ENCODE measurements around the gene RARB. TPM values are rescaled to one million over a fixed set of nuclear protein-coding genes. Genes with fewer than 3 reads are reported as not detected.
A peak's percentile ranks its signal among the peaks of the same experiment; 100 is the strongest.

The RARB gene
- total RNA-seq, 1 donor from 2014 or later = 0.26 TPM

DNA sequence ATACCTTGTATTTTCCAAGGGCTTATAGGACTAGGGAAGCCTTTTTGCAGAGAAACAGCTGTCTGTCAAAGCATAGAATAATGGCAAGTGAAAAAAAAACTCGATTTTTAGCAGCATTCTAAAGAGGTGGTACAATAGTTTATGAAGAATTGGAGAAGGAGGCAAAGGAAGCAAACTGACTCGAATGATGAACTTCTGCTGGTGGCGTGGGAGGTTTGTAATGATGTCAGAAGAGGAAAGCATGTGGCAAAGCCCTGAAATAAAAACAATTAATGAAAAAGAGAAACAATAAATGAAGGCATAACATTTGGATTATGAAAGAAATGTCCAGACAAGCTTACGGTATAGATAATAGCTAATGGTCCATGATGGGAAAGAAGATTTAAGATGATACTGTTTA is 77.5 kb downstream of the RARB start:
- DNase-seq (ENCODE audit: low read depth) = no peak
- Histone ChIP-seq H3K4me3 (ENCODE audit: low read depth, low read length) (no peak overlapping the region), H3K27me3 (ENCODE audit: control insufficient read depth, insufficient read depth, low read length) (no peaks in the 10 kb centered on the region), H3K36me3 (ENCODE audit: control insufficient read depth, insufficient read depth, low read length) (no peaks in the 10 kb centered on the region)
- TF ChIP-seq, protein P1, sequence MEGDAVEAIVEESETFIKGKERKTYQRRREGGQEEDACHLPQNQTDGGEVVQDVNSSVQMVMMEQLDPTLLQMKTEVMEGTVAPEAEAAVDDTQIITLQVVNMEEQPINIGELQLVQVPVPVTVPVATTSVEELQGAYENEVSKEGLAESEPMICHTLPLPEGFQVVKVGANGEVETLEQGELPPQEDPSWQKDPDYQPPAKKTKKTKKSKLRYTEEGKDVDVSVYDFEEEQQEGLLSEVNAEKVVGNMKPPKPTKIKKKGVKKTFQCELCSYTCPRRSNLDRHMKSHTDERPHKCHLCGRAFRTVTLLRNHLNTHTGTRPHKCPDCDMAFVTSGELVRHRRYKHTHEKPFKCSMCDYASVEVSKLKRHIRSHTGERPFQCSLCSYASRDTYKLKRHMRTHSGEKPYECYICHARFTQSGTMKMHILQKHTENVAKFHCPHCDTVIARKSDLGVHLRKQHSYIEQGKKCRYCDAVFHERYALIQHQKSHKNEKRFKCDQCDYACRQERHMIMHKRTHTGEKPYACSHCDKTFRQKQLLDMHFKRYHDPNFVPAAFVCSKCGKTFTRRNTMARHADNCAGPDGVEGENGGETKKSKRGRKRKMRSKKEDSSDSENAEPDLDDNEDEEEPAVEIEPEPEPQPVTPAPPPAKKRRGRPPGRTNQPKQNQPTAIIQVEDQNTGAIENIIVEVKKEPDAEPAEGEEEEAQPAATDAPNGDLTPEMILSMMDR (IDR thresholded peaks at IDR 0.05; ENCODE audit: insufficient read depth, low read length, severe bottlenecking) = no peak
- no peak for FAIRE-seq

DNA sequence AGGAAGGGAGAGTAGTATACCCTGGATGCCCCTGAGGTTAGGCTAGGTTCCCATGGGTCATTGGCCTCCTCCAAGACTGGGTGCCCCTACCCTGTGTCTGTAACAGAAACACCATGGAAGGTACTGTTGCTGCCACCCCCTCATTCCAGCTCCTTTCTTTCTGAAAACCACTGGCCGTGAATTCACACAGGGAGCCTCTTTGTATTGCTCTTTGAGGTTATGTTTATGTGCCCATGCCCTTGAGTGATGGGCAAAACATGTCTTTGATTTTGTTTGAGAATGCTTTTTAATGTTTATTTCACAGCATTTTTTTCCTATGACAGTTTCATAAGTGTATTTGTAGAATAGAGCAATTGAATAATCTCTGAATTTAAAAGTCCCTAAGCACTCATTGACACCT is 79.7 kb downstream of the RARB start:
- TF ChIP-seq, protein P1 (IDR thresholded peaks at IDR 0.05; ENCODE audit: insufficient read depth, low read length, severe bottlenecking) = no peak
- Histone ChIP-seq H3K36me3 (ENCODE audit: control insufficient read depth, insufficient read depth, low read length) (no peaks in the 10 kb centered on the region), H3K27me3 (ENCODE audit: control insufficient read depth, insufficient read depth, low read length) (no peaks in the 10 kb centered on the region), H3K4me3 (ENCODE audit: low read depth, low read length) (no peak overlapping the region)
- FAIRE-seq (no peak), DNase-seq (ENCODE audit: low read depth) (no peak)

DNA sequence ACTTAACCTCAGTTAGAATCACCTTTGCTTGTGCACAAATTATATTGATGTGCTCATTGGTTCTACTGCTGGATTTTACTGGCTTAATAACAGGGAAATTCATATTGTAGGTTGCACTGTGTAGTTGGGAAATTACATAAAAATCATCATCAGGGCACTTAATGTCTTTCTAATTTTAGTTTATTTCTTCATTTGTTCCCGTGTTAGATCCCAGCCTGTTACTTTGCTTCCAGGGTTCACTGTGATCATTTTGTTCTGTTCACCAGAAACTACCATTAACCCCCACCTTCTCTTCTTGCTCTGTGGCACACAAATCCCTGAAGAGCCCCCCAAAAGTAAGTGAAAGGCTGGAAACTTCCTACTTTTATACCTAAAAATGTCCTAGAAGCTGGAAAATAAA is 80.4 kb downstream of the RARB start:
- Histone ChIP-seq H3K27me3 (ENCODE audit: control insufficient read depth, insufficient read depth, low read length) (no peaks in the 10 kb centered on the region), H3K4me3 (ENCODE audit: low read depth, low read length) (no peak overlapping the region), H3K36me3 (ENCODE audit: control insufficient read depth, insufficient read depth, low read length) (no peaks in the 10 kb centered on the region)
- DNase-seq (ENCODE audit: low read depth) = no peak
- TF ChIP-seq, protein P1 (IDR thresholded peaks at IDR 0.05; ENCODE audit: insufficient read depth, low read length, severe bottlenecking) = no peak
- FAIRE-seq = no peak

DNA sequence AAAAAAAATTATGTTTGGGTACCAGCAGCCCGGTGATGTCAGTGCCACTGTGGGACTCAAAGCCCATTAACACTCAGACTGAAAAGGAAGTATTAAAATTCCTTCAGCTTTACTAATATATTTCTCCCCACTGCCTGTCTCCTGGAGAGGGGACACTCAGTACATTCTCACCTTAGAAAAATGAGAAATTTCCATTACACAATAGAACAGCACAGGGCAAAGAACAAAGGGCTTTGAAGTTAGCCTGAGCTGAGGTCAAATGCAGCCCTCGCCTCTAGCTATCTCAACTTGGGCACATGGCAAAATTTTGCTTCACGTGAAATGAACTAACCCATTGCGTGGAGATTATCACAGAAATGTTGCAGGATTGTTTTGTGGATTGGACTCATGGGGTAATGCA is 80.8 kb downstream of the RARB start:
- TF ChIP-seq, protein P1 (IDR thresholded peaks at IDR 0.05; ENCODE audit: insufficient read depth, low read length, severe bottlenecking) = no peak
- peak; percentile 32 for DNase-seq (ENCODE audit: low read depth)
- no peaks in the 10 kb centered on the region for H3K36me3 ChIP-seq (ENCODE audit: control insufficient read depth, insufficient read depth, low read length)
- H3K27me3 ChIP-seq (ENCODE audit: control insufficient read depth, insufficient read depth, low read length) = no peaks in the 10 kb centered on the region
- no peak for FAIRE-seq
- H3K4me3 ChIP-seq (ENCODE audit: low read depth, low read length) = no peak overlapping the region

GRCh38 chr3:25510797-25511196 is 82.7 kb downstream of the RARB start:
- DNase-seq (ENCODE audit: low read depth) = no peak
- Histone ChIP-seq H3K4me3 (ENCODE audit: low read depth, low read length) (no peak overlapping the region), H3K27me3 (ENCODE audit: control insufficient read depth, insufficient read depth, low read length) (no peaks in the 10 kb centered on the region), H3K36me3 (ENCODE audit: control insufficient read depth, insufficient read depth, low read length) (no peaks in the 10 kb centered on the region)
- TF ChIP-seq, protein P1 (IDR thresholded peaks at IDR 0.05; ENCODE audit: insufficient read depth, low read length, severe bottlenecking) = no peak
- FAIRE-seq = no peak

DNA sequence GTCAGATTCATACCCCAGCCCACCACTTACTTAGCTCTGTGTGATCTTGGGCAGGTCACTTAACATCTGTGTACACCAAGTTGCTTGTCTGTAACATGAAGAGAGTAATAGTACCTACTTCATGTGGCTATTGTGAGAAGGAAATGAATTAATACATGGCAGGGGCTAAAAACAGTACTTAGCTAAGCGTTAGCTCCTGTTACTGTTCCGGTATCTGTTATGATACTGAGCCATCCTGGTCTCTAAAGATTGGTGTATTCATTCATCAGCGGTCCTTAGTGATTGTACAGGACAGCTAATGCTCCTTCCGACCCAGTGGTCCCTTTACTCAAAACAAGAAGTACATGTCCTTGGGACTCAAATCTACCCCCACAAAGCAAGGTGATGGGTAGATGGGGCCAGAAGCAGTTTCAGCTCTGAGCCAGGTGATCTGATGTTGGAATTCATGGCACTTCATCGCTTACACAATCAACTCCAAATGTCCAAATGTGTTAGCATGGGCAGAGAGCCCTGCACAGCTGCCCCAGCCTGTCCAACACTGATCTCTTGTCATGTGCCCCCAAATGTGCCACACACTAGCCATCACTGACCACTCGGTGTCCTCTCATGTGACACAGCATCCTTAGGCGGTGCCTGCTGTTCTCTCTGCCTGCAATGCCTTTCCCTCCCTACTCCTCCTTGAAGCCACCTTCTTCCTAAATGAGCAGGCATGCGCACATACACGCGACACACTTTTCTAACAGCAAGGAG is 84.1 kb downstream of the RARB start:
- FAIRE-seq = peak; percentile 52
- Histone ChIP-seq H3K36me3 (ENCODE audit: control insufficient read depth, insufficient read depth, low read length) (no peaks in the 10 kb centered on the region), H3K27me3 (ENCODE audit: control insufficient read depth, insufficient read depth, low read length) (no peaks in the 10 kb centered on the region), H3K4me3 (ENCODE audit: low read depth, low read length) (no peak overlapping the region)
- TF ChIP-seq, protein P1 (IDR thresholded peaks at IDR 0.05; ENCODE audit: insufficient read depth, low read length, severe bottlenecking) = no peak
- no peak for DNase-seq (ENCODE audit: low read depth)
